ENCODE results near the gene CROCC2.

Gene CROCC2

DNA sequence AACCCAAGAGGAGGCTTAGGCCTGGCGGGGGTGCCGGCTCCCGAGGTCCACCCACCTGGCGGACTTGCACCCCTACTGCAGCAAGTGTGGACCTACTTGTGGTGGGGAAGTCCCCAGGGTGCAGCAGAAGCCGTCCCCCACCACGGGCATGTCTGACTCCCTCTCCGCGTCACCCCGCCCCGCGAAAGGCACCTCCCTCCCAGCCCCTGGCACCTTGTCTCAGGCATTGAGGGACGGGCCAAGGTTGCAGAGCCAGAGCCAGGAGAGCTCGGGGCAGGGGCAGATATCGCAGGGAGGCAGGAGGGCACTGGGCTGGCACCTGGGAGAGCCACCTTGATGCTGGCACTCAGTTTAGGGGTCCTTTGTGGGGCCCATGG lies 19.0 kb downstream of the CROCC2 start:
- DNase-seq = no peak

DNA sequence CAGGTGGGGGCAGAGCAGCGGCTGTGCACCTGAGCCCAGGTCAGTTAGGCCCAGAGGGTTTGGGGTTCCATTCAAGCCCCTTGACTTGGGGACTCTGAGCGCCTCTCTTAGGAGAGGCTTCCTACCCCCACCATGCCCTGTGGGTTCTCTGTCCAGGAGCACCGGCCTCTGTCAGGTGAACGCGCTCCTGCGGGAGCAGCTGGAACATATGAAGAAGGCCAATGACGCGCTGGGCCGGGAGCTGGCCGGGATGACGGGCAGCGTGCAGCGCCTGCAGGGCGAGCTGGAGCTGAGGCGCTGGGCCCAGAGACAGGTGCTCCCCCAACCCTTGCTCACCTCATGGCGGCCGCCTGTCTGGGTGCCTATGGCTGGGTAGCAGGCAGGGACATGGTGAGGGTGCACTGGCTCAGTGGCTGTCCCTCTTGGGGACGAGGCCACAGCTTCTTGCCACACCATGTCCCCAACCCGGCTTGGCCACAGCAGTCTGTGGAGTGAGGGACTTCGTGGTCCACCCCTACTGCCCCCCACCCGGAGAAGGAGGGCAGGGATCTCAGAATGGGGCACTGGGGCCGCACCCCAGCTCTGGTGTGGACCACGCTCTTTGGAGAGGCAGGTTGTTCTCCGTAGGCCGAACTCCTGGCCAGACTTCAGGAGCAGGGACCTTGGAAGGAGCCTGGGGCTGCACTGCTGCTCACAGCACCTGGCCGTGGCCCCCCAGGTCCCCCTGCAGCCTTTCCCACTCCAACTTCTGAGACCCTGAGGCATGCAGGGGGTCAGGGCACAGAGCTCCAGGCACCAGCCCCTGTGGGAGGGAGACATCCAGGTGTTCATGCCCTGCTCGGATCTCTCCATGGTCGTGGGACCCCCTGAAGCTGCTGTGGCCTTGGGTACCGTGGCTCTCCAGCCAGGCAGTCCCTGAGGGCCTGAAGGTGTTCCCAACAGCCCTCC lies 19.7 kb downstream of the CROCC2 start:
- no peak for DNase-seq

DNA sequence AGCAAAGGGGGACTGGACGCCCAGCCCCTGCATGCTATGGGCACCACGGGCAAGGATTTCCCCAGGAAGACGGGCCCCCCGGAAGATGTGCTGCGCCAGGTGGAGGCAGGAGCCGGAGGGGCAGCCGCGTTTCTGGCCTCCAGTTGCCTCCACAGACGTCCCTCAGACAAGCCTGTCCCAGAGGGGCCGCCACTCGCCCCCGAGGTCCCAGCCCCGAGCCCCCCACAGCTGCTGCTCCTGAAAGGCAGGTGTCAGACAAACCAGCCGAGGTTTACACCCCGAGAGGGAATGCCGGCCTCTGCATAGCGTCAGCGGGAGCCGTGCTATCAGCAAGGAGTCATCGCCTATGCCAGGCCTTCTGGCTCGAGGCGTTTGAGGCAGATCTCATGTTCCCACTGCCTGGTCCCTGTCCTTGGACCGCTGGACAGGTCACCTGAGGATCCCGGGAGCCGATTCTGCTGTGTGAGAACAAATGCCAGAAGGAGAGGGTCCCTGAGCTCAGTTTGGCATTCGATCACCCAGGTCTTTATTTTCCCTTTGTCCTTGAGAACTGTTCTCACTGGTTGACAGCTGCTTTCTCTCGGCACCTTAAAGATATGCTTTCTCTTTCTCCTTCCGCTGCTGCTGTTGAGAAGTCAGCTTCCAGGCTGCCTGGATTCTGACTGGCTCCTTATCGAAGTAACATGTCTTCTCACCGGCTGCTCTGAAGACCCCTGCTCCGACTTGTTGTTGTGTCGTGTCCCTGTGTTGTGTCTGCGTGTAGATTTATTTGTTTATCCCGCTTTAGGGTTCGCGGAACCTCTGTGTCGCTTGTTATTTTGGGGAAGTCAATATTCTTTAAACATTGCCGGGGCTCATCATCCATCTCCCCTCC lies 20.6 kb downstream of the CROCC2 start:
- no peak for DNase-seq

DNA sequence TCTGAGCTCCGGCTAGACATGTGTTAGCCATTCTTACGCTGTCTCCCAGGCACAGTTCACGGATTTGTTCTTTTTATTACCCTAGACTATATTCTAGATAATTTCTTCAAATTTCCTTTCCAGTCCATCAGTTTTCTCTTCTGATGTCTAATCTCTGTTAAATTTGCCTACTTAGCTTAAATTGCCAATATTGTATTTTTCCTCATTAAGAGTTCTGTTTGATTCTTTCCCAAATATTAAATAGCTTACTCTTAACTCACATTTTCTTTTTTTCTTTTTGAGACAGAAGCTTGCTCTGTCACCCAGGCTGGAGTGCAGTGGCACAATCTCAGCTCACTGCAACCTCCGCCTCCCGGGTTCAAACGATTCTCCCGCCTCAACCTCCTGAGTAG lies 21.2 kb downstream of the CROCC2 start:
- DNase-seq = no peak

DNA sequence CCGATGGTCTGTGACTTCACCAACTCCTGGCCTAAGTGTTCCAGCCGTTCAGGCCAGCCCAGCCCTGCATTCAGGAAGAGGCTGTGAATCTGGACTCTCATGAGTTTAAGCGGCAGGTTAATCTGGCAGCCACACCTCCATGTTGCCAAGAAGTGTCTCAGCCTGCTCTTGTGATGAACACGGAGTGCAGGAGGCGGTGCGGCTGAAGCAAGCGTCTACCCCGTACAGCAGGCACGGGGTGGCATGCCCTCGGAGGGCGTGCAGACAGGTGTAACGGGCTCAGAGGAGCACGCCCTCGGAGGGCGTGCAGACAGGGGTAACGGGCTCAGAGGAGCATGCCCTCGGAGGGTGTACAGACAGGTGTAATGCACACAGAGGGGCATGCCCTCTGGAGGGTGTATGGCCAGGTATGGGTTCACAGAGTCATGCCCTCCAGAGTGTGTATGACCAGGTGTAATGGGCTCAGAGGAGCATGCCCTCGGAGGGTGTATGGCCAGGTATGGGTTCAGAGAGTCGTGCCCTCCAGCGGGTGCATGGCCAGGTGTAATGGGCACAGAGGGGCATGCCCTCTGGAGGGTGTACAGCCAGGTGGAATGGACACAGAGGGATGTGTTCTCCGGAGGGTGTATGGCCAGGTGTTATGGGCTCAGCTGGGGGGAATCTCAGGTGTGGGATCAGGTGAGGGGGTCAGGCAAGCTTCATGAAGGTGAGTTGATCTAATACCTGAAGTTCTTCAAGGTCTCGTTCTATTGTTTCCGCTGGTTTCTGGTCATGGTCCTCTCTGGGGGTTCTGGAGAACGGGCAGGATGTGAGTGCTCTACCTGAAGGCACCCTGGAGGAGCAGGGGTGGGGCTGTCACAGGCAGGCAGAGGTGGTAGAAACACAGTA lies 22.6 kb downstream of the CROCC2 start:
- no peak for DNase-seq

- DNase-seq = no peak
Observed at GRCh38 chr2:240929364-240930095, 23.4 kb downstream of the CROCC2 start.

DNA sequence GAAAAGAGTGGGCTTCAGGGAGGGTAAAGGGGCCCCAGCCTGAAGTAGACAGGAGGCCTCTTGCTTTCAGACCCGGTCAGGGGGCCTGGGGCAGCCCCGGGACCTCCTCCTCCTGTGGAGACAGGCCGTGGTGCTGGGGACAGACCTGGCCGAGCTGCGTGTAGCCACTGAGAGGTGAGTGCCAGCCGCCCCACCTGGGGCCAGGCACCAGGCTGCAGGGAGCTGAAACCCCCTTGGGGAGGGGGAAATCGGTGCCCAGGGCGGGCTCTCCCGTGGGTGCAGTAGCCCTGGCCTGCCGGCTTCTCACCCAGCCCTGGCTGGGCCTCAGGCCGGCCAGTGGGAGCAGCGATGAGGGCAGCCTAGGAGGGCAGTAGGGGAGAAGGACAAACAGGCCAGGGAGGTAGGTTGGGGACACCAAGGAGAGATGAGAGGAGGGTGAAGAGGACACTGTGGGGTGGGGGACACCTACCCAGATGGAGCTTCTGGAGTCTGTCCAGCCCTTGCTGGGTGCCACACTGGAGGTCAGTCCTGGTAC lies 24.0 kb downstream of the CROCC2 start:
- no peak for DNase-seq

GRCh38 chr2:240930631-240931318 lies 24.6 kb downstream of the CROCC2 start:
- DNase-seq = no peak

DNA sequence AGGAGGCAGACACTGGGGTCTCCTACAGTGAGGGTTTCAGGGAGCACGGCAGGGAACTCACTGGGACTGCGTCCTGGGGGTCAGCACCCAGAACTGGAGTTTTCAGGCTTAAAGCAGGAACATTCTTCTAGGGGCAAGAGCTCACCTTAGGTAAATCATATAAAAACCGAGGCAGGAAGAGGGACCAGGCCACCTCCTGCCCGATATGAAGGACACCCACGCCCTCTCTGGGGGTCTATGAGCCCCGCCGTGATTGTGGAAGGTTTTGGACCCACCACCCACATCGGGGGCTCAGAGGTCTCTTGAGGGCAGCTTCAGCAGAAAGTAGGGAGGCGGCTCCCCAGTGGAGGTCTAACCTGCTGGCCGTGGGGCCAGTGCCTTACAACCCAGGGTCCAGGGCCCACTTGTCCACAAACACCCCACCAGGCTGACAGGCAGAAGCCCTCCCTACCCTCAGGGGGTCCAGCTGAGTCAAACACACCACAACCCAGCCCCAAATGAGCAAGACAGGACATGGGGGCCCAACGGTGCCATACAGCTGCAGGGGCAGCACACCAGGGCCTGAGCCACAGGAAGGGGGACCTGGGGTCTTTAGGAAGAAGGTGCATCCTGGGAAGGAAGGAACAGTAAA lies 25.3 kb downstream of the CROCC2 start:
- no peak for DNase-seq

DNA sequence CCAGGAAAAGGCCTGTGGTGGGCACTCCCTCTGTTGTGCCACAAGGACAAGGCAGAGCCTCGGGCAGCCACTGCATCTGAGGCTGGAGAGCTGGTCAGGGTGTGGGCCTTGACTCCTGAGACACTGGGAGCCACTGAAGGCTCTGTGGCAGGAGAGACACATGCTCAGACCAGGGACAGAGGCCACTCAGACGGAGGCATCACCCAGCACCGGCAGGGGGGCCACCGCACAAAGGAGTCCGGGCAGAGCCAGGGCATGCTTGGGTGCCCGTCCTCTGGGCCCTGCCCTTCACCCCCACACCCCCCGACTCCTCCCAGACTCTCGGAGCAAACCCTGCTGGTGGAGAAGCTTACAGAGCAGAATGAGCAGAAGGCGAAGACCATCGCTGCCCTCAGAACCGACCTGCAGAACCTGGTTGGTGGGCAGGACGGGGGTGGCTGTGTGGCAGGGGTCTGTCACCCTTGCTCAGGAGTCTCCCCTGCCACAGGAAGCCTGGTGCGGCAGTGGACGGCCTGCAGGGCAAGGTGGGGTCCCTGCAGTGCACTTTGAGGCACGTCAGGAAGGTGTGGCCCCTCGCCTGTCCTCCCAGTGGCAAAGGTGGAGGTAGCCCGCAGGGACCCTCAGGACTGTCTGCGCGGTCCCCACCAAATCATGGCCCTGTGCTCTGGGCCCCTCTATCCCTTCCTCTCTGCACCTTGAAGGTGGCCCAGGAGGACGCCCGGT lies 26.0 kb downstream of the CROCC2 start:
- DNase-seq = no peak

DNA sequence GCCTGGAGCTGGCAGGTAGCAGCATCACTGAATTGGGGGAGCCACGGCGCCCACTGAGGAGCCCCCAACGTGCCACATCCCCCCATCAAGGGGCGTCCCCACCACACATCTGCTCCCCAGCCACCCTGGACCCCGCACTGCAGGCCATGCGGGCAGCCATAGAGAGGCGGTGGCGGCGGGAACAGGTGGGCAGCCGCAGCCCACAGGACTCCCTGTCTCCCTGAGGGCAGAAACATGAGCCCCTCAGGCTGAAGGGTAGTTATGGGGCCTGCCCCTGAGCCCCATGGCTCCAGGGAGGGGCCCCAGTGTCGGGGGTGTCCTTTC lies 26.6 kb downstream of the CROCC2 start:
- DNase-seq = no peak

GRCh38 chr2:240933048-240933965 lies 27.2 kb downstream of the CROCC2 start:
- no peak for DNase-seq

GRCh38 chr2:240933966-240934700 lies 28.0 kb downstream of the CROCC2 start:
- no peak for DNase-seq

- DNase-seq = no peak
Observed at GRCh38 chr2:240934701-240935102, 28.6 kb downstream of the CROCC2 start.

DNA sequence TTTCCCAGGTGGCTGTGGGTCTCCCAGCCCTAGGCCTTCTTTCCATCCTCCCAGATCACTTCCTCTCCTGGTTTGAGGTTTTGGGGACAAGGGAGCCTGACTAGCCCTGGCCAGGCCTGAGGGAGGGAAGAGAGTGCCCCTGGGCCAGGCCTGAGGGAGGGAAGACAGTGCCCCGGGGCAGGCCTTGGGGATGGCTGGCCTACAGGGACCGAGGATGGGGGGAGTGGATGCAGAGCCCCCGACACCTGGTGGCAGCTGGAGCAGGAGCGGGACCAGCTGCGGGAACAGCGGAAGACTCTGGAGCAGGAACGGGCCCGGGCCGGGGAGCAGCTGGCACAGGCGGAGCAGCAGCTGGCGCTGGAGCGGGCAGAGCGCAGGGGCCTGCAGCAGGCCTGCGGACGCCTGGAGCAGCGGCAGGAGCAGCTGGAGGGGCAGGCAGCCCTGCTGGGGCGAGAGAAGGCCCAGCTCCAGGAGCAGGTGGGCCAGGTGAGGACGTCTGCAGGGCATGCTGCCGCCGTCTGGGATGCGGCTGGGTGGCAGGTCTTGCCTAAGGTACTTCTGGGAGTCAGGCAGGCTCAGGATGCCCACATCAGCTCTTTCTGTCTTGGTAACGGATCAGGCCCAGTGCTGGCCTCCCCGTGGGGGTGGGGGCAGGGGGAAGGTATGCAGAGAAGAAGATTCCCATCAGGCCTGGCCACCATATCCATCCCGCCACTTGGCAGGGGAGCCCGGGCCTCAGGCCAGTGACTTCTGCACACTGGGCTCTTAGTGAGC lies 29.2 kb downstream of the CROCC2 start:
- peak; percentile 73 for DNase-seq

GRCh38 chr2:240936106-240936505 lies 30.0 kb downstream of the CROCC2 start:
- DNase-seq = no peak

DNA sequence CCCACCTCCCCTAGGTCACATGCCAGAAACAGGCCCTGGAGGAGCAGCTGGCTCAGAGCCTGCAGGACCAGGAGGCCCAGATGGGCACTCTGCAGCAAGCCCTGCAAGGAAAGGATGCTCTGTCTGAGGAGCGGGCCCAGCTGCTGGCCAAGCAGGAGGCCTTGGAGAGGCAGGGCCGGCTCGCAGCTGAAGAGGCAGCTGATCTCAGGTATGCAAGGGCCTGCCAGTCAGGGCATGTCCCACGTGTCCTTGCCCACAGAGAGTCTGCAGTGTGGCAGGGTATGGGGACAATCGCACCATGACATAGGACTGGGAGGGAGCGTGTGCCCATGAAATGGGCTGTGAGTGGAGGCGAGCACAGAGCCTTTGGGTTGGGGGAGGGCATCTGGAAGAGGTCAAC lies 39.9 kb downstream of the CROCC2 start:
- DNase-seq = no peak

- no peak for DNase-seq
Observed at GRCh38 chr2:240946654-240947053, 40.5 kb downstream of the CROCC2 start.
